ENCODE measurements around the gene DNAJB13. TPM values are rescaled to one million over a fixed set of nuclear protein-coding genes. Genes with fewer than 3 reads are reported as not detected.

DNAJB13 gene
- total RNA-seq, 2 experiments from 2014 or later: 0.47 TPM; not detected in 1

Other genes starting within 250 kb of the DNAJB13 start
- gene RAB6A, start 190.0 kb upstream of the DNAJB13 start, total RNA-seq: 100 to 1,000 TPM; 108 to 126 TPM
- gene MRPL48, start 163.2 kb upstream of the DNAJB13 start, total RNA-seq: 10 to 100 TPM; 32.8 to 34.7 TPM
- 10 to 100 TPM; 52.4 to 62.5 TPM for gene COA4, start 74.2 kb upstream of the DNAJB13 start, total RNA-seq
- 10 to 100 TPM; 21.3 to 22.9 TPM for gene PAAF1, start 74.0 kb upstream of the DNAJB13 start, total RNA-seq
- gene UCP2, start 31.8 kb downstream of the DNAJB13 start, total RNA-seq: 100 to 1,000 TPM; 267 TPM
- gene UCP3, start 58.1 kb downstream of the DNAJB13 start, total RNA-seq: 1 to 10 TPM; 4.0 to 4.1 TPM
- 10 to 100 TPM; 36.2 to 37.6 TPM for gene C2CD3, start 220.0 kb downstream of the DNAJB13 start, total RNA-seq
- gene PPME1, start 220.3 kb downstream of the DNAJB13 start, total RNA-seq: 10 to 100 TPM; 29.2 to 29.7 TPM

All from activated naive CD8-positive, alpha-beta T cell treated with anti-CD3 and anti-CD28 coated beads, Interleukin-2, amount 10 ng/mL, durations not matched to agents 7 days and 5 days (primary cell).